GM18505 (cell line): ENCODE measurements around the gene ANKRD6.

ENCODE experiments used
- ATAC-seq: cut with Tn5 transposase; IDR thresholded peaks from one replicate; pipeline ENCODE4 v1.9.1; 2021; ENCODE audit not compliant: unreplicated experiment
- POLR2A ChIP-seq: IDR thresholded peaks from 4 replicates; pipeline ENCODE4 v1.6.1; 2011; ENCODE audit warnings: borderline replicate concordance; ENCODE audit not compliant: insufficient read depth, insufficient read length; ENCODE audit errors: extremely low read depth

Gene ANKRD6

DNA sequence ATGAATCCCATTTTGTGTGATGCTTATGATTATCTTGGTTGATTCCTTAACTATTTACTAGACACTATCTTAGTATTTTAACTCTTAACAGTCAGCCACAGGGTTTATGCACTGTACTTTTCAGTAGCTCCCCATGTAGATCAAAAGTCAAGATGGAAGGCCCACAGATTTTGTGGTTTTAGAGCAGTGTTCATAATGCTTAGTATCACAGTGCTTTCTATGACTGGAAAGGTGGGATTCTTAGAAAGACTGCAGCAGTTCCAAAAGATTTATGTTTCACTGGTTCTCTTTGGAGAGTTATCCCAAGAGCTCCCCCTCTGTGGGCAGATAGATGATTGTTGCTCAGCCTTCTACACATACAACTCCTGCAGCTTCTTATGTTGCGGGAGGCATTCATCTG, 34.5 kb downstream of the ANKRD6 start:
- ATAC-seq = no peak
- TF ChIP-seq POLR2A = no peak

DNA sequence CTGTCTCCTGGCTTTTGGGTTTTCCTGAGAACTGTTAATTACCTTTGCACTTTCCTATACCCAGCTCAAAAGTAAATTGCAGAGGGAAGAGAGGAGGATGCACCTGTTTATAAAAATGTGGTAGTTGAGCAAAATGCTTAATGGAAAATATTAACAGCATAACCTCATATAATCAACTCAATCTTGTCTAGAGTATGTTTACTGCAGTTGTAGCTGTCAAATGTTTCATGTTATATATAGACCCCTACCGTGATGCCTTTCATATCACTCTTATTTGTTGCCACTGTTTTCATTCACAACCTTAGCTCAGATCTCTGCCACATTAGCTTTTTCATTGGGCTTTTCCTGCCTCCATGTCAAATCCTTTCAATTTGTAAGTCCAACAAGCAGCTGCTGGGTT, 36.0 kb downstream of the ANKRD6 start:
- no peak for ATAC-seq
- TF ChIP-seq POLR2A = no peak

DNA sequence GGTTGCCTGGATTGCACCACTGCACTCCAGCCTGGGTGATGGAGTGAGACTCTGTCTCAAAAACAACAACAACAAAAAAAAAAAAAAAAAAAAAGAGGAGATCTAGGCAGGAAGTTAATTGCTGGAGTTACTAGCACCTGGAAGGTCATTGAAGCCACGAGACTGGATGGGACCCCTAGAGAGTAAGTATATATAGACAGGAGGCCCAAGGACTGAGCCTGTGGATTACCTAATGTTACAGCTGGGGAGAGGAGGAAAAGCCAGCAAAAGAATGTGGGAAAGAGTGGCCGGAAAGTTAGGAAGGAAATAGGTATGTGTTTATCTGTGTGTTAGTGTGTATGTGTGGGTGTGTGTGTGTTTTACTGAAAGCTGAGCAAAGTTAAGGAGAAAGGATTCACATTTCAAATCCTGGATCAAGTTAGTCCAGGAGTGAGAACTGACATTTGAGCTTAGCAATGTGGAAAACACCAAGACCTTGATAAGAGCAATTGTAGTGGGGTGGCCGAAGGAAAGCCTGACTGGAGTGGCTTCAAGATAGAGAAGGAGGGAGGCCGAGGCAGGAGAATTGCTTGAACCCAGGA, 38.4 kb downstream of the ANKRD6 start:
- no peak for TF ChIP-seq POLR2A
- ATAC-seq = no peak

DNA sequence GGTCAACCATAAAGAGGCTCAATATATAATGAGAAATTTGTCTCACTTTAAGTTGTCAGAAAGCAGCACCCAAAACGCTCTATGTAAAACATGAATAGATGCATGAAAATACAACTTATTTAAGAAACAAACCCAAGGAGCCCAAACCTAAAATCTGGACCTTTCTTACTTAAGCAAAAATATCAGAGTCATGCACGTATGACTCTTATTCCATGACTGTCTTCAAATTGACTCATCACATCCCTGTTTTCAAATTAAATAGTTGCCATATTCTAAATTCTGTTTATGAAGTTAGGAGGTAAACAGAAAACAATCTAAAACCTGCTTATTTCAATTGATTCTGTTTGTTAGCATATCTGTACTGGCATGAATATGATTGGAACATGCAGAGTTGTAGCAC, 42.1 kb downstream of the ANKRD6 start:
- no peak for TF ChIP-seq POLR2A
- no peak for ATAC-seq

- TF ChIP-seq POLR2A = no peak
- ATAC-seq = no peak
Measured at GRCh38 chr6:89475634-89476033, 42.7 kb downstream of the ANKRD6 start.

DNA sequence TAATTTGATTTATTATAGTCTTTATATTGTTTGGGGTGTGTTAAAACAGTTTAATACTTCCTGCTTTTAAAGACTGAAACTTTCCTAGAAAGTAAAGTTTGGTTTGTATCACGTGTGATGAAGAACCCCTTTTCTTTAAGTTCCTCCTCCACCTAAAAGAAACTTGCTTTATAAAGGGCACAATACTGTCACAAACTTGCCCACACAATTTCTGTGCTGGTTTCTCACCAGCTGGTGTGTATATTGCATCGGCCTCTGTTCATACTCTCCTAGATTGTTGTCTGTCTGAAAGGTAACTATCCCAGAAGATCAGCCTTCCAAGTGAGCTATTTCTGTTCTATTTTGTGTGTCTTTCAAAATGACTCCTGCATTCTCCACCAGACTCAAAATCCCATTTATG, 46.9 kb downstream of the ANKRD6 start:
- ATAC-seq = no peak
- TF ChIP-seq POLR2A = no peak

DNA sequence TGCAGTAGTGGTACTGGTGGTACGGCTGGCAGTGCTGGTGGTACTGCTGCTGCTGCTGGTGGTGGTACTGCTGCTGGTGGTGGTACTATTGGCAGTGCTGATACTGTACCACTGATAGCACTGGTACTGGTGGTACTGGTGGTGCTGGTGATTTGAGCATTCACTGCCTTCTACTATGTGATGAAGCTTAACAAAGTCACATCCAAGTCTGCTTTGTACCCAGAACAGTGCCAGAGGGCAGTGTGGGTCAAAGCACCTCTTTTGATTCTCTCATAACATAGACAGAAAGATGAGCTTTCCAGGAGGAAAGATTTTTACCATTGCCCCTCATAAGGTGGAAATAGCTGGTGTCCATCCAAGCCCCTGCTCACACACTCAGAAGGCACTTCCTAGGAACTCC, 48.7 kb downstream of the ANKRD6 start:
- no peak for TF ChIP-seq POLR2A
- no peak for ATAC-seq

- no peak for ATAC-seq
Measured at GRCh38 chr6:89482126-89482525, 49.2 kb downstream of the ANKRD6 start.

DNA sequence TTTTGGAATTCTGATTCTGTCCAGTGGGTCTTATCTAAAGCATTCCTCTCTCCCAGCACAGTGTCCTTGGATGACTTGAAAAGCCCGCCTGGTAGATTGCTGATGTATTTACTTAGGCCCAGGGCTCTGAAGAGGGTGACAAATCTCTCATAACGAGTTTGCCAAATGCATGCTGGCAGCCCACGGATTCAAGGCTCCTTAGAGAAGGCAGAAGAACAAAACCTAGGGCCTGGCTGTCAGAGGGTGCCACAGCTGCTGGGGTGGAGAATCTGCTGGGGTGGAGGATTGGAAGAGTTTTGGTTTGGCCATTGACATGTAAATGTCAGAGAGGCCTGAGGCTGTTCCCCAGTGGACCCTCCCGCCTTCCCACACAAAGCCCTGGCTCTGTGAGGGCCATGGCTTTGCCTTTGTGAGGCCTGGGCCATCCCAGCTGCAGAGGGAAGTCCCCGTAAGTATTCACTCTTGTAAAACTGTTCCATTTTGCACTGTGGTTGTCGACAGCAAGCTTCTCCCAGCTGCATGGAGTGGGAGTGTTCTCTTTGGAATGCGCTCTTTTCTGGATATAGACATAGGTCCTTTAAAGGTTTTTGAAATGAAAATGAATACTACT, 50.3 kb downstream of the ANKRD6 start:
- no peak for TF ChIP-seq POLR2A
- ATAC-seq = no peak

More at GRCh38 chr6:89482126-89482525, 49.2 kb downstream of the ANKRD6 start:
- TF ChIP-seq POLR2A = no peak

GRCh38 chr6:89485320-89485719, 52.4 kb downstream of the ANKRD6 start:
- no peak for TF ChIP-seq POLR2A
- no peak for ATAC-seq

DNA sequence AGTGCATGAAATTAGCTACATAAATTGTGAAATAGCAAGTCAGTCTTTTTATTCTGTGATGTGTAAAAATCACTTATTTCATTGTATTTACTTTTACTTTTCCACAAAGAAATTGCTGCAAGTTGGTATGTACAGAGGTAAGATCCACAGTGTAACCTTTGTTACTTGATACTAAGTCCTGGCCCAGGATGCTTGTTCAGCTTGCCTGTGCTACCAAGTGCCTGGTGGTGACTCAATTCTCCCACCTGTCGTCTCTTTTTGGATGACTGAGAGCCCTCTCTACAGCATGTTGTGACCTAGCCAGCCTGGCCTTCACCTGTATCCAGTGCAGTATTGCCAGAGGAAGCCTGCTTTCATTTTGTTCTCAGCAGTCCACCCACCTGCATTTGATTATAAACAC, 54.9 kb downstream of the ANKRD6 start:
- TF ChIP-seq POLR2A = no peak
- ATAC-seq = no peak

- no peak for ATAC-seq
- no peak for TF ChIP-seq POLR2A
Measured at GRCh38 chr6:89488438-89488837, 55.5 kb downstream of the ANKRD6 start.

GRCh38 chr6:89489078-89489477, 56.1 kb downstream of the ANKRD6 start:
- TF ChIP-seq POLR2A = no peak

GRCh38 chr6:89492025-89492640, 59.2 kb downstream of the ANKRD6 start:
- no peak for ATAC-seq
- no peak for TF ChIP-seq POLR2A

More at GRCh38 chr6:89489078-89489477, 56.1 kb downstream of the ANKRD6 start:
- no peak for ATAC-seq

GRCh38 chr6:89494131-89494793, 61.3 kb downstream of the ANKRD6 start:
- no peak for TF ChIP-seq POLR2A
- ATAC-seq = no peak
